Measurements from ENCODE around the gene PNO1. TPM values are rescaled to one million over a fixed set of nuclear protein-coding genes. Genes with fewer than 3 reads are reported as not detected.

Gene PNO1
- total RNA-seq, 2 donors from 2014 or later = 6.0 to 9.9 TPM

DNA sequence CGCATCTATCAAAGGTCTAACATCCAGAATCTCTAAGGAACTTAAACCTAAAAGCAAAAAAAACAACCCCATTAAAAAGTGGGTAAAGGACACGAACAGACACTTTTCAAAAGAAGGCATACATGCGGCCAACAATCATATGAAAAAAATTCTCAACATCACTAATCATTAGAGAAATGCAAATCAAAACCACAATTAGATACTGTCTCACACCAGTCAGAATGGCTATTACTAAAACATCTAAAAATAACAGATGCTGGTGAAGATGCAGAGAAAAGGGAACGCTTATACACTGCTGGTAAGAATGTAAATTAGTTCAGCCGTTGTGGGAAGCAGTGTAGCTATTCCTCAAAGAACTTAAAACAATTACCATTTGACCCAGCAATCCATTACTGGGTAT, 56.7 kb downstream of the PNO1 start:
- H3K36me3 ChIP-seq = no peaks in the 10 kb centered on the region
- peaks cover 3% of the 10 kb centered on the region for H3K4me1 ChIP-seq
- no peaks in the 10 kb centered on the region for H3K9me3 ChIP-seq
- no peaks in the 10 kb centered on the region for H3K27me3 ChIP-seq
- H3K9ac ChIP-seq (ENCODE audit: low read depth in 2 of 2, low read length in 2 of 2) = no peak overlapping the region
- DNase-seq = no peak
- no peak overlapping the region for H3K27ac ChIP-seq
- TF ChIP-seq, protein P1, sequence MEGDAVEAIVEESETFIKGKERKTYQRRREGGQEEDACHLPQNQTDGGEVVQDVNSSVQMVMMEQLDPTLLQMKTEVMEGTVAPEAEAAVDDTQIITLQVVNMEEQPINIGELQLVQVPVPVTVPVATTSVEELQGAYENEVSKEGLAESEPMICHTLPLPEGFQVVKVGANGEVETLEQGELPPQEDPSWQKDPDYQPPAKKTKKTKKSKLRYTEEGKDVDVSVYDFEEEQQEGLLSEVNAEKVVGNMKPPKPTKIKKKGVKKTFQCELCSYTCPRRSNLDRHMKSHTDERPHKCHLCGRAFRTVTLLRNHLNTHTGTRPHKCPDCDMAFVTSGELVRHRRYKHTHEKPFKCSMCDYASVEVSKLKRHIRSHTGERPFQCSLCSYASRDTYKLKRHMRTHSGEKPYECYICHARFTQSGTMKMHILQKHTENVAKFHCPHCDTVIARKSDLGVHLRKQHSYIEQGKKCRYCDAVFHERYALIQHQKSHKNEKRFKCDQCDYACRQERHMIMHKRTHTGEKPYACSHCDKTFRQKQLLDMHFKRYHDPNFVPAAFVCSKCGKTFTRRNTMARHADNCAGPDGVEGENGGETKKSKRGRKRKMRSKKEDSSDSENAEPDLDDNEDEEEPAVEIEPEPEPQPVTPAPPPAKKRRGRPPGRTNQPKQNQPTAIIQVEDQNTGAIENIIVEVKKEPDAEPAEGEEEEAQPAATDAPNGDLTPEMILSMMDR (IDR thresholded peaks at IDR 0.05) = no peak
- intact Hi-C loops (cut with DNase I) = no loop called here
- H3K4me3 ChIP-seq = no peak overlapping the region

DNA sequence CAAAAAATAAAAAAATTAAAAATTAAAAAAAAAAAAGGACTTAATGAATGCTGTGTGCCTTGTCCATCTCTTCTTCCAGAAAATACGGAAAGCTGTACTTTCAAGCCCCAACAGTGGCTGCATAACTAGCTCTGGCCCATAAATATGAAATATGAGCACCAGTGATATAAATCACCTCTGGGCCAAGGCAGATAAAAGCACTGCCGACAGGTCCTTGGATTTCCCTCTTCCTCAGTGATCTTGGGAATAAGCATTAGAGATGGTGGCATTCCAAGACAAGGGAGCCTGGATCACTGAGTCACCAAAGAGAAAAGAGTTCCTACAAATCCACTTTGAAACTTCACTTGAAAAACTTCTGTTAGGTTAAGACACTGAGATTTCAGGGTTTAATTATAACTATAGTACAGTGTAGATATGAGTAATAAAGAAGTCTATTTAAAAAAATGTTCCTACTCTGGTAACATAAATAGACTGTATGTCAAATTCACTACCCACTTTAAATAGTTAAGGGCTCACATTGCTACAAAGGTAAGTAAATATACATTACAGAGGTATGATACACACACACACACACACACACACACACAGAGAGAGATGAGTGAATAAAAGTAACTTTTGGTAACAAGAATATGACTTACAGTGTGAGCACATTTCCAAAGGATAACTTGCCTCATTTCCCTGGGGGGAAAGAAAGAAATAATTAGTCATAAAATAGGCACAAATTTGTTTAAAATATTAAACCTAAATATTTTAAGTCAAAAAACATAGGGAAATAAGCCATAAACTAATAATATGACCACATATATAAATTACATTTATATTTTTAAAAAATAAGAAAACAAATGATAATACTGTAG, 59.0 kb downstream of the PNO1 start:
- DNase-seq = no peak
- Histone ChIP-seq H3K27me3 (no peaks in the 10 kb centered on the region), H3K9ac (ENCODE audit: low read depth in 2 of 2, low read length in 2 of 2) (no peak overlapping the region), H3K4me1 (peaks cover 3% of the 10 kb centered on the region), H3K9me3 (no peaks in the 10 kb centered on the region), H3K4me3 (no peak overlapping the region), H3K27ac (no peak overlapping the region), H3K36me3 (no peaks in the 10 kb centered on the region)
- TF ChIP-seq, protein P1 (IDR thresholded peaks at IDR 0.05) = no peak
- intact Hi-C loops (cut with DNase I) = no loop called here

DNA sequence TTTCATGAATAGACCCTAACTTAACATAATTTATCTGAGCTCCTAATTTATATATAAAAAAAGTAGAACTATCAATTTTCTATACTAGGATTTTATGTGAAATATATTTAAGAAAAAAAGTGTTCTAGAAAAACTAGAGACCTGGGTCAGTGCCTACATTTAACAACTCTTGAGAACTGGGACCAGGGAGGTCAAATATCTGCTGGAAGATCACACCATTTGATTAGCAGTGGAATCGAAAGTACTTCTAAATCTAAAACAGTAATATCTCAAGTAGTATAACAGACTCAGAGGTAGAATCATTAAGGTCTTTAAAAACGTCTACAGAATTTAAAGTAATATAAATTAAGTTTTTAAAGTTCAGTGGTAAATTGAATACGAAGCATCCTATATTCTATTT, 60.0 kb downstream of the PNO1 start:
- Histone ChIP-seq H3K4me3 (no peak overlapping the region), H3K27me3 (no peaks in the 10 kb centered on the region), H3K9me3 (no peaks in the 10 kb centered on the region), H3K27ac (no peak overlapping the region), H3K4me1 (peaks cover 3% of the 10 kb centered on the region), H3K36me3 (no peaks in the 10 kb centered on the region), H3K9ac (ENCODE audit: low read depth in 2 of 2, low read length in 2 of 2) (no peak overlapping the region)
- intact Hi-C loops (cut with DNase I) = no loop called here
- no peak for DNase-seq
- TF ChIP-seq, protein P1 (IDR thresholded peaks at IDR 0.05) = no peak

DNA sequence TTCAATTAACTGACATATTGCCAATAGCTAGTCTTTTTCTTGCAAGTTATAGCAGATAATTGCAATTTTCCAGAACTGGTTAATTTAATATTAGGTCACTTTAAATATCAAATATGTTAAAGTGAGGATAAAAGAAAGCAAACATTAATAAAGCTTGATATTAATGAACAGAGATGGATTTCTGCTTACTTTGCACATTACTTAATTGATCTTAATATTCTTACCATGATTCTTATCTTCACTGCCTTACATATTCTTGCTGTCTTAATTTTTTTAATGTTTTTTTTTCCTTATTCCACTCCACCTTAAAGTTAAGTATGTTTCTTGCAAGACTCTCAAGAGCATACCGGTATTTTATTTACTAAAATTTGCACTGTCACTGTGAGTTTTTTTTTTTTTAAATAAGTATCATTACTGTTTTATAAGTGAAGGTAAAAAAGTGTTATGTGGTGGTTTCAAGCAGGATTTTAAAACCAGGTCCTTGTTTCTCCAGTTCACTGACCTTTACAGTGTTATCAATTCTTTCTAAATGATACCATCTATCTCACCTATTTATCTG, 60.7 kb downstream of the PNO1 start:
- no peaks in the 10 kb centered on the region for H3K27me3 ChIP-seq
- H3K4me1 ChIP-seq = peaks cover 3% of the 10 kb centered on the region
- TF ChIP-seq, protein P1 (IDR thresholded peaks at IDR 0.05) = no peak
- H3K9ac ChIP-seq (ENCODE audit: low read depth in 2 of 2, low read length in 2 of 2) = no peak overlapping the region
- intact Hi-C loops (cut with DNase I) = no loop called here
- no peak overlapping the region for H3K27ac ChIP-seq
- no peaks in the 10 kb centered on the region for H3K9me3 ChIP-seq
- DNase-seq = no peak
- H3K36me3 ChIP-seq = no peaks in the 10 kb centered on the region
- H3K4me3 ChIP-seq = no peak overlapping the region

DNA sequence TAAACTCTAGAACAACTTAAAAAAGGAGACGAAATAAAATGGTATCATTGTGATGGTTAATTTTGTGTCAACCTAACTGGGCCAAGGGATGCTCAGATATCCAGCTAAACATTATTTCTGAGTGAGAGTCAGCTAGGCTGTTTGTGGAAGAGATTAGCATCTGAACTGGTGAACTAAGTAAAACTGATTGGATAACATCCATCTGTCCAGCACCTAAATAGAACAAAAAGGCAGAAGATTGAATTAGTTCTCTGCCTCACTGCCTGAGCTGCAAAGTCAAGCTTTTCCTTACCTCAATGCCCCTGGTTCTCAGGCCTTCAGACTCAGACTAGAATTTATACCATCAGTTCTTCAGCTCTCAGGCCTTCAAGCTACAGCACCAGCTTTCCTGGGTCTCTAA, 64.6 kb downstream of the PNO1 start:
- no peak overlapping the region for H3K27ac ChIP-seq
- DNase-seq = no peak
- no peaks in the 10 kb centered on the region for H3K4me1 ChIP-seq
- intact Hi-C loops (cut with DNase I) = no loop called here
- no peaks in the 10 kb centered on the region for H3K9me3 ChIP-seq
- H3K27me3 ChIP-seq = no peaks in the 10 kb centered on the region
- no peak overlapping the region for H3K9ac ChIP-seq (ENCODE audit: low read depth in 2 of 2, low read length in 2 of 2)
- no peaks in the 10 kb centered on the region for H3K36me3 ChIP-seq
- TF ChIP-seq, protein P1 (IDR thresholded peaks at IDR 0.05) = no peak
- no peak overlapping the region for H3K4me3 ChIP-seq
